ENCODE measurements around the gene YY1.

GRCh38 chr14:100199240-100199860, 39.6 kb upstream of the YY1 start:
- TF ChIP-seq, protein P1, sequence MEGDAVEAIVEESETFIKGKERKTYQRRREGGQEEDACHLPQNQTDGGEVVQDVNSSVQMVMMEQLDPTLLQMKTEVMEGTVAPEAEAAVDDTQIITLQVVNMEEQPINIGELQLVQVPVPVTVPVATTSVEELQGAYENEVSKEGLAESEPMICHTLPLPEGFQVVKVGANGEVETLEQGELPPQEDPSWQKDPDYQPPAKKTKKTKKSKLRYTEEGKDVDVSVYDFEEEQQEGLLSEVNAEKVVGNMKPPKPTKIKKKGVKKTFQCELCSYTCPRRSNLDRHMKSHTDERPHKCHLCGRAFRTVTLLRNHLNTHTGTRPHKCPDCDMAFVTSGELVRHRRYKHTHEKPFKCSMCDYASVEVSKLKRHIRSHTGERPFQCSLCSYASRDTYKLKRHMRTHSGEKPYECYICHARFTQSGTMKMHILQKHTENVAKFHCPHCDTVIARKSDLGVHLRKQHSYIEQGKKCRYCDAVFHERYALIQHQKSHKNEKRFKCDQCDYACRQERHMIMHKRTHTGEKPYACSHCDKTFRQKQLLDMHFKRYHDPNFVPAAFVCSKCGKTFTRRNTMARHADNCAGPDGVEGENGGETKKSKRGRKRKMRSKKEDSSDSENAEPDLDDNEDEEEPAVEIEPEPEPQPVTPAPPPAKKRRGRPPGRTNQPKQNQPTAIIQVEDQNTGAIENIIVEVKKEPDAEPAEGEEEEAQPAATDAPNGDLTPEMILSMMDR (IDR thresholded peaks at IDR 0.05) = no peak
- no peak for TF ChIP-seq POLR2A (IDR thresholded peaks at IDR 0.05)
